ENCODE data around the gene PCDHGB6. TPM values are rescaled to one million over a fixed set of nuclear protein-coding genes. Genes with fewer than 3 reads are reported as not detected.
"Not testable (repeated sequence)": the region's sequence is repeated elsewhere in the genome, so short reads cannot be mapped to it uniquely, and the experiment has no call there.

PCDHGB6 gene
- 0.22 and 0.37 TPM in 2 replicates for total RNA-seq

- intact Hi-C loops (cut with micrococcal nuclease) = loop anchor here (1.0 to 10.0 kb wide), 2 partner anchors 156 to 173 kb away; no protein-coding TSS in a partner anchor
These were observed at the start of gene PCDHGB6 for GRCh38 chr5:141407790-141408505. PCDHGB6 (plus strand) TSS chr5:141408021; CDS start chr5:141408203, 182 bp downstream.

DNA sequence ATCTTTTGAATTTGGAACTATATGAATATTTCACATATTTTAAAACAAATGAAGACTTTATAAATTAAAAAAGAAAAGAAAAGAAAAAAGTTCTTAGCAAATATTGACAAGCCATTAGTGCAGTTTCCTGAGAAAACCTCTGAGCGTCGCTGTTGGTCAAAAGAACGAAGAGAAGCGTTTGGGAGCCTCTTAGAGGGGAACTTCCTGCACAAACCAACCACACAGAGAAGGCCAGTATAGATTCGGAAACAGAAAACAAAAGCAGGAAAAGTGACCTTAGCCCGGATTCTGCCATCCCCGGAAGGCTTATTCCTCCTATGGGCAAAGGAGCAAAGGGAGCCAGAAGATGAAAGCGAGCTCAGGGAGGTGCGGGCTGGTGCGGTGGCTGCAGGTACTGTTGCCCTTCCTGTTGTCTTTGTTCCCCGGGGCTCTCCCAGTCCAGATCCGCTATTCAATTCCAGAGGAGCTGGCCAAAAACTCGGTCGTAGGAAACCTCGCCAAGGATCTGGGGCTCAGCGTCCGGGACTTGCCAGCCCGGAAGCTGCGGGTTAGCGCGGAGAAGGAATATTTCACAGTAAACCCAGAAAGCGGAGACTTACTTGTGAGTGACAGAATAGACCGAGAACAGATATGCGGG lies 47.9 kb upstream of the PCDHGB6 start, which contains the start of gene PCDHGB2:
TSS of gene PCDHGB2 (plus strand) at position 205 of the 637 bp plus-strand sequence. CDS start at position 347, 142 bp downstream.
- intact Hi-C loops (cut with micrococcal nuclease) = loop anchor here (1.0 to 10.0 kb wide), 11 partner anchors 37 to 535 kb away; partner anchors contain the start of genes PCDHA11, PCDHA5, PCDHA6 and PCDHB10

- intact Hi-C loops (cut with micrococcal nuclease) = loop anchor here (5.0 to 10.0 kb wide), 6 partner anchors 37 to 536 kb away; partner anchors contain the start of genes PCDHA11, PCDHA5, PCDHA6 and PCDHB10
These were observed 47.1 kb upstream of the PCDHGB6 start for GRCh38 chr5:141360685-141361084.

GRCh38 chr5:141362719-141363118 lies 45.1 kb upstream of the PCDHGB6 start:
- intact Hi-C loops (cut with micrococcal nuclease) = loop anchor here (5.0 to 10.0 kb wide), 6 partner anchors 35 to 538 kb away; partner anchors contain the start of genes PCDHA11, PCDHA5, PCDHA6 and PCDHB10

DNA sequence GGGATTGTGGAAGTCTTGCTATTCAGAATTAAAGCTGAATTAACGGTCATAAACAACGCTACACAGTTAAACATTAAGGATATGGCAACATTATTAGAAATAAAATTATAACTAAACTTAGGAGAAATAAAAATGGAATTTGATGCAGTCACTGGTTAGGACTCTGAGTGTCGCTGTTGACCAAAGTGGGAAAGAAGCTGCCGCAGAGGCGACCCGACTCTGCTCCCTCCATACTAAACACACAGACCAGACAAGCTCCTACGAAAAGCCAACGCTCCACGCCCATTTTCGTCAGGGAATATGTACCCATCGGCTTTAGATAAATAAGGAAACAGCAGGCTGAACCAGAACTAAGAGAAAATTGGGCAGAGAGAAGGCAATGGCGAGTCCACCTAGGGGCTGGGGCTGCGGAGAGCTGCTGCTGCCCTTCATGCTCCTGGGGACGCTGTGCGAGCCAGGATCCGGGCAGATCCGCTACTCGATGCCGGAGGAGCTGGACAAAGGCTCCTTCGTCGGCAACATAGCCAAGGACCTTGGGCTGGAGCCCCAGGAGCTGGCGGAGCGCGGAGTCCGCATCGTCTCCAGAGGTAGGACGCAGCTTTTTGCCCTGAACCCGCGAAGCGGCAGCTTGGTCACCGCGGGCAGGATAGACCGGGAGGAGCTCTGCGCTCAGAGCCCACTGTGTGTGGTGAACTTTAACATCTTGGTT lies 43.7 kb upstream of the PCDHGB6 start, which contains the start of gene PCDHGA5:
TSS of gene PCDHGA5 (plus strand) at position 211 of the 709 bp plus-strand sequence. CDS start at position 380, 169 bp downstream.
- intact Hi-C loops (cut with micrococcal nuclease) = loop anchor here (5.0 to 10.0 kb wide), 6 partner anchors 33 to 539 kb away; partner anchors contain the start of genes PCDHA11, PCDHA5, PCDHA6 and PCDHB10

GRCh38 chr5:141366016-141366896 lies 41.6 kb upstream of the PCDHGB6 start:
- intact Hi-C loops (cut with micrococcal nuclease) = loop anchor here (10.0 kb wide), 4 partner anchors 131 to 541 kb away; partner anchors contain the start of genes PCDHA11, PCDHA5, PCDHA6 and PCDHB10

- intact Hi-C loops (cut with micrococcal nuclease) = loop anchor here (5.0 to 10.0 kb wide), 5 partner anchors 43 to 545 kb away; partner anchors contain the start of genes PCDHA11, PCDHA5, PCDHA6 and PCDHB10
These were observed 37.6 kb upstream of the PCDHGB6 start, which contains the start of gene PCDHGB3 for GRCh38 chr5:141369994-141370848. PCDHGB3 (plus strand) TSS chr5:141370242; CDS start chr5:141370395, 153 bp downstream.

GRCh38 chr5:141371572-141372475 lies 36.0 kb upstream of the PCDHGB6 start:
- intact Hi-C loops (cut with micrococcal nuclease) = loop anchor here (5.0 kb wide), 1 partner anchor 45 kb away; no protein-coding TSS in a partner anchor

- intact Hi-C loops (cut with micrococcal nuclease) = loop anchor here (5.0 kb wide), 1 partner anchor 46 kb away; no protein-coding TSS in a partner anchor
These were observed 34.0 kb upstream of the PCDHGB6 start, which contains the start of gene PCDHGA6 for GRCh38 chr5:141373673-141374317. PCDHGA6 (plus strand) TSS chr5:141373891; CDS start chr5:141374084, 193 bp downstream.

- intact Hi-C loops (cut with micrococcal nuclease) = loop anchor here (5.0 kb wide), 1 partner anchor 47 kb away; no protein-coding TSS in a partner anchor
These were observed 33.2 kb upstream of the PCDHGB6 start for GRCh38 chr5:141374627-141375026.

DNA sequence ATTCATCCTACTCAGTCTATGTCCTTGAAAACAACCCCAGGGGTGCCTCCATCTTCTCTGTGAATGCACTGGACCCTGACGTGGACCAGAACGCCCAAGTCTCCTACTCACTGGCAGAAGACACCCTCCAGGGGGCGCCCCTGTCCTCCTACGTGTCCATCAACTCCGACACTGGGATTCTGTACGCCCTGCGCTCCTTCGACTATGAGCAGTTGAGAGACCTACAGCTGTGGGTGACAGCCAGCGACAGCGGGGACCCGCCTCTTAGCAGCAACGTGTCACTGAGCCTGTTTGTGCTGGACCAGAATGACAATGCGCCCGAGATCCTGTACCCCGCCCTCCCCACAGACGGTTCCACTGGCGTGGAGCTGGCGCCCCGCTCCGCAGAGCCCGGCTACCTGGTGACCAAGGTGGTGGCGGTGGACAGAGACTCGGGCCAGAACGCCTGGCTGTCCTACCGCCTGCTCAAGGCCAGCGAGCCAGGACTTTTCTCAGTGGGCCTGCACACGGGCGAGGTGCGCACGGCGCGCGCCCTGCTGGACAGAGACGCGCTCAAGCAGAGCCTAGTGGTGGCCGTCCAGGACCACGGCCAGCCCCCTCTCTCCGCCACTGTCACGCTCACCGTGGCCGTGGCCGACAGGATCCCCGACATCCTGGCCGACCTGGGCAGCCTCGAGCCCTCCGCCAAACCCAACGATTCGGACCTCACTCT lies 32.2 kb upstream of the PCDHGB6 start:
- intact Hi-C loops (cut with micrococcal nuclease) = not testable (repeated sequence)

GRCh38 chr5:141382469-141383294 lies 25.1 kb upstream of the PCDHGB6 start, which contains the start of gene PCDHGA7:
PCDHGA7 (plus strand) TSS chr5:141382742; CDS start chr5:141382900, 158 bp downstream.
- intact Hi-C loops (cut with micrococcal nuclease) = no loop called here

GRCh38 chr5:141383345-141383744 lies 24.5 kb upstream of the PCDHGB6 start:
- intact Hi-C loops (cut with micrococcal nuclease) = no loop called here

- intact Hi-C loops (cut with micrococcal nuclease) = no loop called here
These were observed 23.2 kb upstream of the PCDHGB6 start for GRCh38 chr5:141384471-141385267.

Measured in T-helper 1 cell treated with Interleukin-12 subunit alpha and Interleukin-12 subunit beta and Interleukin-4 antibody, amounts not matched to agents 30 ng/mL and 1 ng/mL, for 36 hours (primary cell).